Activated T-cell treated with anti-CD3 and anti-CD28 coated beads for 4 hours (primary cell): ENCODE data around the gene ANKRD66.

Source experiments
- DNase-seq: peaks from one replicate; pipeline ENCODE4 v3.0.0-alpha.2; 2020

ANKRD66 gene

GRCh38 chr6:46792635-46793034, 45.9 kb downstream of the ANKRD66 start:
- no peak for DNase-seq

GRCh38 chr6:46793138-46793537, 46.4 kb downstream of the ANKRD66 start, which contains the start of gene MEP1A:
TSS of gene MEP1A (plus strand) at chr6:46793389. CDS start at chr6:46793399, 10 bp downstream.
- no peak for DNase-seq

- DNase-seq: no peak
These were observed 47.3 kb downstream of the ANKRD66 start for GRCh38 chr6:46794068-46794467.

- DNase-seq: no peak
These were observed 49.1 kb downstream of the ANKRD66 start for GRCh38 chr6:46795816-46796215.

GRCh38 chr6:46796848-46797580, 50.3 kb downstream of the ANKRD66 start:
- no peak for DNase-seq

GRCh38 chr6:46799657-46800056, 52.9 kb downstream of the ANKRD66 start:
- DNase-seq: no peak

- no peak for DNase-seq
These were observed 62.1 kb downstream of the ANKRD66 start for GRCh38 chr6:46808806-46809205.
